GM13976 (cell line): Measurements from ENCODE around the gene UGT1A5.

Source experiments
- DNase-seq: peaks from one replicate; pipeline ENCODE4 v3.0.0; 2012; ENCODE audit warnings: low spot score
- in situ Hi-C: fragments of 300-500 bp; cut with MboI; formaldehyde crosslinking; loops from one replicate; pipeline ENCODE4 v1.12.0; 2022; ENCODE audit warnings: low sequenced_read_pairs, mixed read lengths, inconsistent platforms; ENCODE audit not compliant: unreplicated experiment
- TF ChIP-seq, protein P1 (sequence below): IDR thresholded peaks from 2 replicates; pipeline ENCODE4 v1.5.1; 2012; ENCODE audit warnings: borderline replicate concordance, mild to moderate bottlenecking; ENCODE audit not compliant: insufficient read depth; ENCODE audit errors: extremely low read depth, missing control alignments, control extremely low read depth

Gene UGT1A5

DNA sequence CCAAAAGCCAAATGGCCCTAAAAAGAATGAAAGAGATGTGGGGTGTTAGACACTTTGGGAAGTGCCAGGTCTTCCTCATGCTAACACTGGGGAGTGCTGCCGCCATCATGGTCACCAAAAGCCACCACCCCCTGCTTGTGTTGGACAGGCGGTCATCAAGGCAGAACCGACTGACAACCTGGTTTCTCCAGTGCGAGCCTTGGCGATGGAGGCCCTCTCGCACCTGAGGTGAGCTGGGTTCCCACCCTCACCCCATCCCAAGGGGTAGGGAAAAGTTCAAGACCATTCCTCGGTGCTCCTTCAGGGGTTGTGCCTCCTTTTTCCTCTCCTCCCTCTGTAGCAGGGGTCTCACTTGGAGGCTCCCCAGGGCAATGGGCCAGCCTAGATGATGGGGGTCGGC is 99.0 kb downstream of the UGT1A5 start:
- in situ Hi-C loops, result no loop called here
- DNase-seq, result no peak
- TF ChIP-seq, protein P1, sequence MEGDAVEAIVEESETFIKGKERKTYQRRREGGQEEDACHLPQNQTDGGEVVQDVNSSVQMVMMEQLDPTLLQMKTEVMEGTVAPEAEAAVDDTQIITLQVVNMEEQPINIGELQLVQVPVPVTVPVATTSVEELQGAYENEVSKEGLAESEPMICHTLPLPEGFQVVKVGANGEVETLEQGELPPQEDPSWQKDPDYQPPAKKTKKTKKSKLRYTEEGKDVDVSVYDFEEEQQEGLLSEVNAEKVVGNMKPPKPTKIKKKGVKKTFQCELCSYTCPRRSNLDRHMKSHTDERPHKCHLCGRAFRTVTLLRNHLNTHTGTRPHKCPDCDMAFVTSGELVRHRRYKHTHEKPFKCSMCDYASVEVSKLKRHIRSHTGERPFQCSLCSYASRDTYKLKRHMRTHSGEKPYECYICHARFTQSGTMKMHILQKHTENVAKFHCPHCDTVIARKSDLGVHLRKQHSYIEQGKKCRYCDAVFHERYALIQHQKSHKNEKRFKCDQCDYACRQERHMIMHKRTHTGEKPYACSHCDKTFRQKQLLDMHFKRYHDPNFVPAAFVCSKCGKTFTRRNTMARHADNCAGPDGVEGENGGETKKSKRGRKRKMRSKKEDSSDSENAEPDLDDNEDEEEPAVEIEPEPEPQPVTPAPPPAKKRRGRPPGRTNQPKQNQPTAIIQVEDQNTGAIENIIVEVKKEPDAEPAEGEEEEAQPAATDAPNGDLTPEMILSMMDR, result no peak

- TF ChIP-seq, protein P1, result no peak
- DNase-seq, result no peak
- in situ Hi-C loops, result no loop called here
Observed at GRCh38 chr2:233813236-233814055, 100.7 kb downstream of the UGT1A5 start.

- in situ Hi-C loops, result no loop called here
- TF ChIP-seq, protein P1, result no peak
- no peak for DNase-seq
Observed at GRCh38 chr2:233814056-233814835, 101.5 kb downstream of the UGT1A5 start.

DNA sequence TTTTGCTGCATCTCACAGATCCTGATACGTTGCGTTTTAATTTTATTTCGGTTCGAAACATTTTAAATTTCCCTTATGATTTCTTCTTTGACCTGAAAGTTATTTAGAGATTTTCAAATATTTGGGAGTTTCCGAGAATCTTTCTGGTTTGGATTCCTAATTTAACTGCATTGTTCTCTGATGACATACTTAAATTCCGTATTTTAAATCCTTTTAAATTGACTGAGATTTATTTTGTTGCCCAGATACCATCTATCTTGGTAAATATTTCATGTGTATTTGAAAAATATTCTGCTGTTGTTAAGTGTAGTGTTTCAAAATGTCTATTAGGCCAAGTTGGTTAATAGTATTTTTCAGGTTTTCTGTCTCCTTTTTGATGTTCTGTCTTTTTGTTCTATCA is 103.2 kb downstream of the UGT1A5 start:
- DNase-seq, result no peak
- in situ Hi-C loops, result no loop called here
- TF ChIP-seq, protein P1, result no peak

DNA sequence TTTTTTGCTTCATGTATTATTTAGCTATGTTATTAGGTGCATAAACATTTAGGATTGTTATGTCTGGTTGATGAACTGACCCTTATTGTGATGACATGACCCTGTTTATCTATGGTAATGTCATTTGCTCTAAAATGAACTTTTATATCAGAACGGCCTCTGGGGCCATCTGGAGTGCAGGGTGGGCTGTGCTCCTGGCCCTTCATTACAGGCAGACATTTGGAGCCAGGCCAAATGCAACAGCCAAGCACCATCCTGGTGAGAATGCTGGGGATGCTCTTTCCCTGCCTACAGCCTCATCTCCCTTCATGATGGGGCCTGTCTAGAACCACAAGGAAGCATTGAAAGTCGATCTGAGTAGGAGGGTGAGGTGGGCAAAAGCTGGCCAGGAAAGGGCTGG is 103.6 kb downstream of the UGT1A5 start:
- in situ Hi-C loops, result no loop called here
- DNase-seq, result no peak
- TF ChIP-seq, protein P1, result no peak

DNA sequence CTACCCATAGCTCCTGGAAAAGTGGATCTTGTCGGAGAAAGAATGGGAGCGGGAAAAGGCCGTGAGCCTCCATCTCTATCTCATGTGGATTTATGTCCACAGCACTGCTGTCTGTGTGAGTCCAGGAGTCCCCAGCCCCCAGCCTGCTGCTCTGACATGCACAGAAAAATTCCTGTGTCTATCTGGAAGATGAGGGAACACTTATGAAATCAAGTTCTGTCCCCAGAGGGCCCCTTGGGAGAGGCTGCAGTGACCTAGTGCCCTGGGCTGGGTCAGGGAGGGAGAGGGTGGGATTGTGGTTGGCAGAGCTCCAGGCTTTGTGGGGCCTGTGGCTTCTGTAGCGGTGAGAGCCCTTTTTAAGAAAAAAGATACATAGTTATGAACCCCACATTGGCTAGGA is 104.1 kb downstream of the UGT1A5 start:
- no peak for DNase-seq
- TF ChIP-seq, protein P1, result no peak
- in situ Hi-C loops, result no loop called here
